Medulla oblongata (tissue), 1 donor: ENCODE measurements around the gene FEN1.
A peak's percentile ranks its signal among the peaks of the same experiment; 100 is the strongest.

Source experiments
- DNase-seq: peaks from one replicate; pipeline ENCODE4 v3.0.0-alpha.2; 2015; ENCODE audit errors: extremely low spot score

Gene FEN1, protein sequence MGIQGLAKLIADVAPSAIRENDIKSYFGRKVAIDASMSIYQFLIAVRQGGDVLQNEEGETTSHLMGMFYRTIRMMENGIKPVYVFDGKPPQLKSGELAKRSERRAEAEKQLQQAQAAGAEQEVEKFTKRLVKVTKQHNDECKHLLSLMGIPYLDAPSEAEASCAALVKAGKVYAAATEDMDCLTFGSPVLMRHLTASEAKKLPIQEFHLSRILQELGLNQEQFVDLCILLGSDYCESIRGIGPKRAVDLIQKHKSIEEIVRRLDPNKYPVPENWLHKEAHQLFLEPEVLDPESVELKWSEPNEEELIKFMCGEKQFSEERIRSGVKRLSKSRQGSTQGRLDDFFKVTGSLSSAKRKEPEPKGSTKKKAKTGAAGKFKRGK

DNA sequence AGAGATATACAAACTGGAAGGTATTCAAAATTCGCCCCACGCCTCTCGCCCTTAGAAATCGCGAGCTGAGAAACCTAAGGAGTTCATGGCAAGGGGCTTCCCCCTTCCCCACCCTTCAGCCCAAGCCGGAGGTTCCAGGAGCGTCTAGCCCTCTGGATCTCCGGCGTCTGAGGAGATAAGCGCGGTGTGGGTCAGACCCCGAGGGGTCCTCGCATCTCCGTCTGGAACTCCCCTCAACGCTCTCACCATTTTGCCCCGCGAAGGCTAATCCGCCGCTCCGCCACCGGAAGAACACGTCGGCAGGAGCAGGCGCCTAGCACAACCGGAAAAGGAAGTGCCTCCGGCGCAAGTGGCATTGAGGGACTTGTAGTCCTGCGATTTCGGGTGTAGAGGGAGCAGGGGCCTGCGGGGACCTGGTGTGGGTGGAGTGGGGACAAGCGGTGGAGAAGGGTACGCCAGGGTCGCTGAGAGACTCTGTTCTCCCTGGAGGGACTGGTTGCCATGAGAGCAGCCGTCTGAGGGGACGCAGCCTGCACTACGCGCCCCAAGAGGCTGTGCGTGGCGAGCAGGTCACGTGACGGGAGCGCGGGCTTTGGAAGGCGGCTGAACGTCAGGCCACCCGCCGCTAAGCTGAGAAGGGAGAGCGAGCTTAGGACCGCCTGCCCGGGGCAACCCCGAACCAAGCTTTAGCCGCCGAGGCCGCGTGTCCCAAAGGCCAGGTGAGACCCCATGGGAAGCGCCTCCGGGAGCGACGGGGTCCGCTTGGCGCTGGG, at the start of gene FEN1, which contains the start of gene TMEM258:
FEN1 (plus strand) TSS at position 602 of the 773 bp plus-strand sequence. CDS start 2,451 bp downstream, outside the sequence.
TMEM258 (minus strand) TSS at position 290 of the 773 bp plus-strand sequence; CDS start at position 249, 41 bp downstream.
- DNase-seq = peak; percentile 95

DNA sequence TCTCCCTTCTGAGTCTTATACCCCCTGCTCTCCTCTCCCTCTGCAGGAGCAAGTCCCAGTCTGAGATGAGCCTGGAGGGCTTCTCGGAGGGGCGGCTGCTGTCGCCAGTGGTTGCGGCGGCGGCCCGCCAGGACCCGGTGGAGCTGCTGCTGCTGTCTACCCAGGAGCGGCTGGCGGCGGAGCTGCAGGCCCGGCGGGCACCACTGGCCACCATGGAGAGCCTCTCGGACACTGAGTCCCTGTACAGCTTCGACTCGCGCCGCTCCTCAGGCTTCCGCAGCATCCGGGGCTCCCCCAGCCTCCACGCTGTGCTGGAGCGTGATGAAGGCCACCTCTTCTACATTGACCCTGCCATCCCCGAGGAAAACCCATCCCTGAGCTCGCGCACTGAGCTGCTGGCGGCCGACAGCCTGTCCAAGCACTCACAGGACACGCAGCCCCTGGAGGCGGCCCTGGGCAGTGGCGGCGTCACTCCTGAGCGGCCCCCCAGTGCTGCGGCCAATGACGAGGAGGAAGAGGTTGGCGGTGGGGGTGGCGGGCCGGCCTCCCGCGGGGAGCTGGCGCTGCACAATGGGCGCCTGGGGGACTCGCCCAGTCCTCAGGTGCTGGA, 49.1 kb upstream of the FEN1 start:
- no peak for DNase-seq

DNA sequence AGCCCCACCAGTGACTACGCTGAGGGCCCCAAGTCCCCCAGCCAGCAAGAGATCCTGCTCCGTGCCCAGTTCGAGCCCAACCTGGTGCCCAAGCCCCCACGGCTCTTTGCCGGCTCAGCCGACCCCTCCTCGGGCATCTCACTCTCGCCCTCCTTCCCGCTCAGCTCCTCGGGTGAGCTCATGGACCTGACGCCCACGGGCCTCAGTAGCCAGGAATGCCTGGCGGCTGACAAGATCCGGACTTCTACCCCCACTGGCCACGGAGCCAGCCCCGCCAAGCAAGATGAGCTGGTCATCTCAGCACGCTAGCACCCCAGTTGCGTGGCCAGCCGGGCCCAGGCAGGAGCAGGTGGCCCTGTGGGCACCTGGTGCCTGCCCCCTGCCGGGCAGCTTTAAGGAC, 48.5 kb upstream of the FEN1 start:
- DNase-seq = no peak

DNA sequence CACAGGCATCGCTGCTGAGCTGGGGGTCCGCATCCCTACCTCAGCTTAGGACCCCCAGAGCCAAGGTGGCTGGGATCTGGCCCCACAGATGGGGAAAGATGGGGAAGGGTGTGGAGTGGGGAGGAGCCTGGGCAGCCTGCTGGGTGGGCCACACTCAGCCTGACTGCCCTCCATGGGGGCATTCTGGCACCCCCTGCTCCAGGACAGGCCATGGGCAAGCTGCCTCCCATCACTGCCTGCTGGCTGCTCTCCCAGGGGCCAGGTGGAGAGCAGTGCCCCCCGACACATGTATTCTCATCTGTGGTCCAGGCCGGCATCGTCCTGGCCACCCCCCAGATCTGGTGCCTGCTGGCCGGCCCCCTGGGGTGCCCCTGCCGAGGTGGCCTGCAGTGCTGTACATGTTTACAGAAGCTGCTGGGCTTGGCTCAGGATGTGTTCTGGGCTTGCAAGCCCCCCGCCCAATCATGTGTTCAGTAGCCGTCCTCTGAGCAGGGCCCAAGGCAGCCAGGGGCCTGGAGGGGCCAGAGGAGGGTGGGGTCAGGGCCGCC, 48.0 kb upstream of the FEN1 start:
- no peak for DNase-seq

DNA sequence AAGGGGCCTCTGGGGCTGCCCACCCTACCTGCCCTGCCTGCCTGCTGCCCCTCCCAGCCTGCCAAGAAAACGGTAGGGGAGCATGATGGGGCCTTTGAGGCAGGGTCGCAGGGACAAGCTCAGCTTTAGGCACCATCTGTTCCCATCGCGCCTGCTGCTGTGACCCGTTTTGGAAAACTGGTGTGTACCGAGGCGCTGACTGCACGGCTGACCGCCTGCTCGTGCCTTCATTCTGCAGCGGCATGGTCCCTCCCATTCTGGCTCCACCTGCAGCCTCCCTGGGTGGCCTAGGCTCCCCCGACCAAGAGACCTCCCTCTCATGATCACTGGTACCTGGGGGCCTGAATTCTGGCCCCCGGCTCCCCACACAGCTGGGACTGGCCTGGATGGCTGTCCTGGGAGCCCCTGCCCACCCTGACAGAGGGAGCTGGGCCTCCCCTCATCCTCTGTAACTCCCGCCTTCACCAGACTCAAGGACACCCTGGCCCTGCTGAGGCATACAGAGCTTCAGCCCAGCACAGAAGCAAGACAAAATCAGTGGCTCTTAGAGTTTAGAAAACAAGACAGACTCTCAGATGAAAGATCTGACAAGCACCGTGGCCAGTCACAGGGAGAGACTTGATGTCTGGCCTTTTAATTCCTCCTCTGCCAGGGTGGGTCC, 46.8 kb upstream of the FEN1 start:
- DNase-seq = no peak

DNA sequence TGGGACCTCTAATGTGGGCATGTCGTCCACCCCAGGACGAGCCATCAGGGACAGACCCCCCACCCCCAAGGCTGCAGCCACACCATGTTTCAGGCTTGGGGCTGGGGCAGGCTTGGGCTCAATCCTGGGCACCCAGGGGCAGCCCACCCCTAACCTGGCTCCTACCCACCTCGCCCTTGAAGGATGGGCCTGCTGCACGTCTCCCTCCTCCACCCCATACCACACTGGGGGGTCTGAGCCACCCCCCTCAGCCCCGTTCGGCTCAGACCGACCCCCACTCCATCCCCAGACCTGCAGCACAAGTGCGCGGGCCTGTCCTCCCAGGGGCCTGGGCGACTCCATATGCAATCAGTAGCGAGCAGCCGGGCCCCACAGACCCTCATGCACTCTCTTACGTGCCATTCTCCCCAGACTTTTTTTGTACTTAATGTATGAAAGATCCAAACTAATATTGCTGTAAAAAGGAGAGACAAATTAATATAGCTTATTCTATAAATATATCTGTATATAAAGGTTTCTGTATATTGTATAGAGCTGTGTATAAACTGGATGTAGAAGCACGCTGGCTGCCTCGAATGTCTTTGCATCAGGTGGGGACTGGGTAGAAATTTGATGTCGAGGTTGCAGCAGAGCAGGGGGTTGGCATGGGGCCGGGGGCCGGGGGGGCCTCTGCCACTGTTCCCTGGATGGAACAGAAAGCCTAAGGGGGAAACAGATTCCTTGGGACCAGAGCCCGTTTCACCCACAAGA, 46.1 kb upstream of the FEN1 start:
- DNase-seq = no peak

DNA sequence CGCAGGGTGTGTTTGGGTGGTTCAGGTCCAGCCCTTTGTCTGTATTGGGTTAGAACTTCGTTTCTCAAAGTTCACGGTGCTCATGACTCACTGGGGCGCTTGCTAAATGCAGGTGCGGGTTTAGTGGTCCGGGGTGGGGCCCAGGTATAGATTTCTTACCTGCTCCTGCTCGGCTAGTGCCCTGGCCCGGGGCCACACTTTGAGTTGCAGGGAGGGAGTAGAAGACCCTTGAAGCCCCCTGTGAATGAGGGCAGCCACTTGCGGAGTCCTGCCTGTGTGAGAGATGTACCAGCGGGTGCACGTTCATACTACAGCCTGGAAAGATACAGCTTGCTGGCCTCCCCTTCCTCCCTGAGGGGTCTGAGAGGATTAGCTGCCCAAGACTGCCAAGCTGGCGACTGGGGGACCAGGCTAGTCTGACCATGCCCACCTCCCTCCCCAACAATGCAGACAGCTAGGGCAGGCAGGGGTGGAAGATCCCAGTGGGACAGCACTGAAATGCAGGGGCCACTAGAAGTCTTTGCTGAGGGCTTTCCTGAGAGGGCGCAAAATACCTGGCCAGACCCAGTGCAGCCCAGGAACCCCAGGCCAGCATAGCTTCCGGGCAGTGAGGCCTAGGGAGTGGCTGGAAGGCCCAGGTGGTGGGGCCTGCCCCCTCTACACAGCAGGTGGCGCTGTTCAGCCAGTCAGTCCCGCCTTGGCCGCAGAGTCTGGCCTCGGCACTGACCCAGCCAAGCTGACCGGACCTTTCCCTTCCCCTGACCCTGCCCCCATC, 45.3 kb upstream of the FEN1 start:
- peak; percentile 88 for DNase-seq

DNA sequence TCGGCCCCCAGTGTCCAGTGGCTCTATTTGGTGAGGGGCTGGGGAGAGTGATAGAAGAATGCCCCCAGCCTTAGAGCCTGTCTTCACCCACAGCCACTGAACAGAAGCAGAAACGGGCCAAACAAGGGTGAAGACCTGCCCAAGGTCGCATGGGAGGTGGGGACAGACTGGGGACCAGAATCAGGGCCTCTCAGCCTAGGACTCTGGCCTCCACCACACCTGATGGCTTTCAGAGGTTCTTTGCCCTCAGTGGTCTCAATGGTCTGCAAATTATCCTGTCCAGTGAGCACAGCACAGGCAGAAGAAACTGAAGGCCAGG, 44.8 kb upstream of the FEN1 start:
- DNase-seq = no peak

DNA sequence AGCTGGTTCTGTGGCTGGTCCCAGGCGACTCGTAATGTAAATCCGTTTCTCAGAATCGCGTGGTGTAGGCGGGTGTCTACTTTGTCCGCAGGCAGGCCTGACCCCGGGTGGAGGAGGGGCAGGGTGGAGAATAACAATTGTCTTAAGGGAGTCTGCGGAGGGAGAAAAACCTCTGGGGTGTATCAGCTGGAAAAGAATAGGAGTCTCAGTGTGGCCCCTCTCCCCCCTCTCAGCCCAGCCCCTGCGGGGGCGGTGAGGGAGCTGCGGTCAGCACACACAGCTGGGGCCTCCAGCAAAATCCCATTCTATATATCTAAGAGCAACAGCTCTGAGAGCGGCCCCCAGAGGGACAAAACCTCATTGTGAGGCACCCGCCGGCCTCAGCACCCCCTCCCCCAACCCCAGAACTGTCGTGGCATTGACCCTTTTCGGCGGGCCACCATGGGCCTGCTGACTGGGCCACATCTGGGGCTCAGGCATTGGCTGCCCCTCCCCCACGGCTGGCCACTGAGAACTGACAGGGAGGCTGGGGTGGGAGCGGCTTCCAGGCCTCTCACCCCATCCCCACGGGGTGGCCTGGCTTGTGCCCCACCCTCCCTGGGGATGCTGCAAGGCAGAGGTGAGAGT, 43.0 kb upstream of the FEN1 start:
- peak; percentile 90 for DNase-seq

DNA sequence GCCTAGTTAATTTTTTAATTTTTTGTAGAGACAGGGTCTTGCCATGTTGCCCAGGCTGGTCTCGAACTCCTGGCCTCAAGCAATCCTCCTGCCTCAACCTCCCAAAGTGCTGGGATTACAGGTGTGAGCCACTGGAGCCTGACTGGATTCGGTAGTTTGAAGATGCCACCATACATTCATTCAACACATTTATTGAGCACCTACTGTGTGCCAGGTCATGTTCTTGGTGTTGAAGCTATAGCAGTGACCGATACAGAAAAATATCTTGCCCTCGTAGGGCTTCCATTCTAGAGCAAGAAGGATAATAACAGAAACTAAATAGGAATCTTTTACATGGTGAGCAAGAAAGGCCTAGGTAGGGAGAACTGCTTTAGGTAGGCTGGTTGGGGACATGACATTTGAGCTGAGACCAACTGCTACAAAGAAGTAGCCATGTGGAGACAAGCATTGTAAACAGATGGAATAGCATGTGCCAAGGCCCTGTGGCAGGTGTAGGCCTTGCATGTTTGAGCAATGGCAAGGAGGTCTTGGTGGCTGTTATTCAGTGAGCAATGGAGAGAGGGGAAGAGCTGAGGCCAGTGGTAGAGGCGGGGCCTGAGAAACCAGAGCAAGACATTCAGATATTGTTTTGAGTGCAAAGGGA, 42.0 kb upstream of the FEN1 start:
- no peak for DNase-seq

DNA sequence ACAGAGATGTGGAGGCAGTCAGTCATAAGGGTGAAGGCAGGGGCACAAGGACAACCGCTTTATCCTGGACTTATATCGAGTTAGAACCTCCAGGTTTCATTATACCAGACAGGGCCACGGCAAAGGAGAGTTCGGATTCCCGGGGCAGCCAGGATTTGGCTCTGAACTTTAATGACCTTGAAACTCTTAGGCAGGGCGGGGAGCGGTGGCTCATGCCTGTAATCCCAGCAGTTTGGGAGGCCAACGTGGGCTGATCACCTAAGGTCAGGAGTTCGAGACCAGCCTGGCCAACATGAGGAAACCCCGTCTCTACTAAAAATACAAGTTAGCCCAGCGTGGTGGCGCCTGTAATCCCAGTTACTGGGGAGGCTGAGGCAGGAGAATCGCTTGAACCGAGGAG, 41.3 kb upstream of the FEN1 start:
- no peak for DNase-seq

DNA sequence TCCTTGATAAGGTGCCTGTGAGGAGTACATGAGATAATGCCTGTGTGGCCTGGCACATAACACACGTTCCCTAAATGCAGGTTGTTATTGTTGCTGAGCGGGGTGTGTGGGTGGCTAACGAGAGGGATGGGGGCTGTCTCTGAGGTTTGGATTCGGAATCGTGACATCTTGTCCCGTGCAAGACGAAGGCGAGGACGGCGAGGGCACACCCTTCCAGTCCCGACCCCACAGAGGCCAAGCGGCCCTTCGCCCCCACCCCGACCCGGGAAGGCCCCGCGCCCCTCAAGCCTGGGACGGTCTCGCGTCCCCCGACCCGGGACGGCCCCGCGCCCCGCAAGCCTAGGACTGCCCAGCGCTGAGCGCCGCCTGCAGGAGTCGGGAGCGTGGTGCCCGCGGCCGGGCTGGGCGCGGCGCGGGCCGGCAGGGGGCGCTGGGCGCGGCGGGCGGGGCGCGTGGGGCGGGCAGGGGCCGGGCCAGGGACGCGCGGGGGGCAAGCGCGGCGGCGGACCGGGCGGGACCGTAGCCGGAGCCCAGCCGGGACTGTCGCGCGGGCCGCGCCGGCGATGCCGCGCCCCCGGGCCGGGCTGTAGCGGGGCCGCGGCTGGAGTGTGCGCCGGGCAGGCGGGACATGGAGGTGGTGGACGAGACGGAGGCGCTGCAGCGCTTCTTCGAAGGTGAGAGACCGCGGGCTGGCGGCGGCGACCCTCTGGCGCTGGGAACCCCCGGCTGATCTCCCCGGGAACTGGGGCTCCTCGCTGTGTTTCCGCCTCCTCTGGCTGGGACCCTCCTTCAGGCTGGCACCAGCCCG, 40.4 kb upstream of the FEN1 start, which contains the start of gene MYRF:
MYRF (plus strand) TSS at position 520 of the 808 bp plus-strand sequence; CDS start at position 629, 109 bp downstream.
- DNase-seq = peak; percentile 64

DNA sequence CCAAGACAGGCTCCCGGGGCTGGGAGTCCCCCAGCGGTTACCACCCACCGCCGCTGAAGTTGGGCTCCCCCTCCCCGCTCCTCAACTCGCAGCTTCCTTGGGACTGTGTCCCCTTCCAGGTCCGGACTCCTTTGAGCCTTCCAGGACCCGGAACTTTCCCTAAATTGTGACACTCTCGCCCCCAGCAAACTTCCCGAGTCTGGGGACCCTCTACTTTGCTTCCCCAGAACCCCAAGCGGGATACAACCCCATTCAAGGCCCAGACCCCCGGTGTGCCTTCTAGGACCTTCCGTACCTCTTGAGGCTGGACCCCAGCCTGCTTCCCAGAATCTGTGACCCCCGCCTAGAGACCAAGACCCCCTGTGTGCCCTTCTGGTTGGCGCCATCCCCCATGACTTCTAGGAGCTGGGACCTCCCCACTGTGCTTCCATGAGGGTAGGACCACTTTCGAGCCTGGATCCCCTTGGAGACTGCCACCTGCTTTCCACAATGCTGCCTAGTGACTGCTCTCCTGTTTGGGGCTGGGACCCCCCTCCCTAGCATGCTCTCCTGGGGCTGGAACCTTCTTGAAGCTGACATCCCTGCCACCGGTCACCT, 39.7 kb upstream of the FEN1 start:
- DNase-seq = no peak

DNA sequence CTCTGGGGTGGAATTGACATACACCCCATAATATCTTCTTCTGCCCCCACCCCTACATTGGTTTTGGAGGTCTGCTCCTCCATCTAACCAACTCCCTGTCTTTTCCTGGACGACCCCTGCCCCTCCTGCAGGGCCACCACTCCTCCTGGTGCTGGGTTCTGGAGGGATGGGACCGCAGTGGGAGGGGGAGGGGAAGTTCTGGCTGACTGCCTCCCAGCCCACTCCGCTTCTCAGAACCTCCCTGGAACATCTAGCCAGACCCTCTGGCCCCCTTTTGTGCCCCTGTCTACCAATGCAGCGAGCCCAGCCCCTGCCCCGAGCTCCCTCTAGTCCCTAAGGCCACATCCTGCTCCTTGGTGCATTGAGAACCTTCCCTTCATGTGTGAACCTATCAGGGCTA, 39.0 kb upstream of the FEN1 start:
- no peak for DNase-seq

DNA sequence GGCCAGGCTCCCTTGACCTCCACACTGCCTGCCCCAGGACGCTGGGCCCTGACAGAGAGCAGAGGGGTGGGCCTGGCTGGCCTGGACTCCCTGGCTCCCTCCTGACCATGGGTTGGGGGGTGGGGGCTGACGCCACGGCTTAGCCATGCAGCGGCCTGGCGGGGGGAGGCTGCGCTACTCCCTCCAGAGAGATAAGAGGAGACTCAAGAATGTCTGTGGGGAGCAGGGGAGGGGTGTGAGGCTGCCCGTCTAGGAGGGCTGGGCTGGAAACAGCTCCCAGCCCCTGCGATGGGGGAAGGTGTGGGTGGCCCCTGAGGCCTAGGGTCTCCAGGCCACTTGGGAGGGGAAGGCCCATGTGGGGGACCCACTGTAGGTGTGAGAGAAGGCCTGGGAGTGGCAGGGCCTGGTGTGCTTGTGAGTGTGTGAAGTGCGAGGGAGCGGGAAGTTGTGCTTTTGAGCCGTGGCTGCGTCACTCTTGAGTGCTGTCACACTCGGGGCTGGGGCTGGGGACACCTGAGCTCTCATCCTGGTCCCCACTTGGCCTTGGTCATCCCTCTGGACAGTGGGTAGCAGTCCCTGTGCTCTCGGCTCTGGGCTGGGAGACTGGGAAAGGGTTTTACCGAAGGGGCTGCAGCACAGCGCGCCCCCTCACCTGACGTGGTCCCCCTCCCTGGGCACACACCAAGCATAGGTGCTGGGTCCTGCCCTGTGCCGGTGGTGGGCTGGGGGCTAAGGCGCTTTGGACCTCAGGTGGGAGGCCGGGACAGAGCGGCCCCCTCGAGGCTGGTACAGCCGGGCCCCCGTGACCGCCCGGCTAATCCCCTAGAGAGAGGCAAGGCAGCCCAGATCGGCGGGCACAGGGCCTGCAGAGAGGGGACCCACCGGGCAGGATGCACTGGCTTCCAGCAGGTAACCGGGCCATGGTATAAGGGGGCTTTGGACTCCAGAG, 37.9 kb upstream of the FEN1 start:
- DNase-seq = no peak

DNA sequence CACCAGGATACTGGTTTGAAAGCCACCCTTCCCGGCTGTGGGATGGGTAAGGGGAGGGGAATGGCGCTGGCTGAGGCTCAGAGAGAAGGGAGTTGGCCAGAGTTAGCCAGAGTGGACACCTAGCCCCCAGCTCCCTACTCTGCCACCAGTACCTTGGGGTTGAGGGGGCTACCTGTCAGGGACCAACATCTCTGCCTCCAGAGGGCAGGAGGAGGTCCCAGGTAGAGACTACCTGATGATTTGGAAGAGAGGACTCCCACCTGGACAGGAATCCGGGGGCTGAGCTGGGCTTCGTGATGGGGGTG, 36.6 kb upstream of the FEN1 start:
- DNase-seq = no peak
